Measurements from ENCODE around the gene DNAH17. TPM values are rescaled to one million over a fixed set of nuclear protein-coding genes. Genes with fewer than 3 reads are reported as not detected.

DNAH17 gene
- total RNA-seq, 4 donors from 2014 or later, result 0.89 to 15.4 (median 3.8) TPM

GRCh38 chr17:78530675-78531074 is 46.5 kb downstream of the DNAH17 start:
- TF ChIP-seq POLR2A (IDR thresholded peaks at IDR 0.05), result no peak
- no peak for TF ChIP-seq CTCF (IDR thresholded peaks at IDR 0.05)
- H3K4me3 ChIP-seq (ENCODE audit: low read depth, poor library complexity, severe bottlenecking), result no peak overlapping the region
- intact Hi-C loops (cut with DNase I; ENCODE audit: low total_unique reads), result no loop called here
- 79 to 81% methylated on average over 2 of the region's 2 CpGs for WGBS, 2 donors
- DNase-seq (ENCODE audit: low spot score in 2 of 2), result no peak

GRCh38 chr17:78529871-78530670 is 47.1 kb downstream of the DNAH17 start:
- intact Hi-C loops (cut with DNase I; ENCODE audit: low total_unique reads), result no loop called here
- WGBS, 2 donors, result 88 to 90% methylated on average over 24 to 29 of the region's 29 CpGs
- DNase-seq (ENCODE audit: low spot score in 2 of 2), result no peak

GRCh38 chr17:78529251-78529650 is 47.9 kb downstream of the DNAH17 start:
- no peak overlapping the region for H3K4me3 ChIP-seq (ENCODE audit: low read depth, poor library complexity, severe bottlenecking)
- DNase-seq (ENCODE audit: low spot score in 2 of 2), result no peak
- 89 to 90% methylated on average over 11 of the region's 11 CpGs for WGBS, 2 donors
- intact Hi-C loops (cut with DNase I; ENCODE audit: low total_unique reads), result no loop called here
- TF ChIP-seq CTCF (IDR thresholded peaks at IDR 0.05) (no peak), POLR2A (IDR thresholded peaks at IDR 0.05) (no peak)

More at GRCh38 chr17:78529871-78530670, 47.1 kb downstream of the DNAH17 start:
- TF ChIP-seq CTCF (IDR thresholded peaks at IDR 0.05) (no peak), POLR2A (IDR thresholded peaks at IDR 0.05) (no peak)
- no peak overlapping the region for H3K4me3 ChIP-seq (ENCODE audit: low read depth, poor library complexity, severe bottlenecking)

- WGBS, 2 donors, result 55 to 69% methylated on average over 10 of the region's 10 CpGs
- DNase-seq (ENCODE audit: low spot score in 2 of 2), result no peak
- TF ChIP-seq CTCF (IDR thresholded peaks at IDR 0.05) (no peak), POLR2A (IDR thresholded peaks at IDR 0.05) (no peak)
- intact Hi-C loops (cut with DNase I; ENCODE audit: low total_unique reads), result no loop called here
- H3K4me3 ChIP-seq (ENCODE audit: low read depth, poor library complexity, severe bottlenecking), result no peak overlapping the region
Measured at GRCh38 chr17:78528541-78528940, 48.7 kb downstream of the DNAH17 start.

GRCh38 chr17:78527345-78527744 is 49.9 kb downstream of the DNAH17 start:
- WGBS, 2 donors, result 81 to 86% methylated on average over 4 of the region's 4 CpGs
- TF ChIP-seq POLR2A (IDR thresholded peaks at IDR 0.05), result no peak
- no peak for TF ChIP-seq CTCF (IDR thresholded peaks at IDR 0.05)
- H3K4me3 ChIP-seq (ENCODE audit: low read depth, poor library complexity, severe bottlenecking), result no peak overlapping the region
- no peak for DNase-seq (ENCODE audit: low spot score in 2 of 2)
- intact Hi-C loops (cut with DNase I; ENCODE audit: low total_unique reads), result no loop called here

Measured in lower leg skin (tissue), 4 donors.